ENCODE measurements around the gene COL18A1.

DNA sequence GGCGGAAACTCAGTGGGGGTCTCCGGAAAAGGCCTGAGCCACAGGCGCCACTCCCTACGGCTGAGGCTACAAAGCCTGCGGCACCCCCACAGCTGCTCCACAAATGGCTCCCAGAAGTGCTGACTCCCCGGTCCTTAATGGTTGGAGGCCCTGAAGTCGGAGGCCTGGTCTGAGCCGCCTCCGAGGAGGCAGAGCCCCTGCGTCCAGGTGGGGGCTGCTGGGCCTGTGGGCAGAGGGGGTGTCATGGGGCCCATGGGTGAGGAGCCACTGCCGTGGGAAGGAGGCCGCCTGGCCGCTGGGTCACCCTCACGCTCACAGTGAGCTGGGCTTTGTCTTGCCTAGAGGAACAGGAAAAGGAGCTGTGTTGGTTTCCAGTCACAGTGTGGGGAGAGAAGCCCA is 12.4 kb upstream of the COL18A1 start:
- TF ChIP-seq CTCF (IDR thresholded peaks at IDR 0.05) (no peak), POLR2A (IDR thresholded peaks at IDR 0.05) (no peak)
